ENCODE data around the gene CCDC102A. TPM values are rescaled to one million over a fixed set of nuclear protein-coding genes. Genes with fewer than 3 reads are reported as not detected.
"Not testable (repeated sequence)": the region's sequence is repeated elsewhere in the genome, so short reads cannot be mapped to it uniquely, and the experiment has no call there.

CCDC102A gene
- total RNA-seq, 1 experiment from 2014 or later = 4.5 TPM

DNA sequence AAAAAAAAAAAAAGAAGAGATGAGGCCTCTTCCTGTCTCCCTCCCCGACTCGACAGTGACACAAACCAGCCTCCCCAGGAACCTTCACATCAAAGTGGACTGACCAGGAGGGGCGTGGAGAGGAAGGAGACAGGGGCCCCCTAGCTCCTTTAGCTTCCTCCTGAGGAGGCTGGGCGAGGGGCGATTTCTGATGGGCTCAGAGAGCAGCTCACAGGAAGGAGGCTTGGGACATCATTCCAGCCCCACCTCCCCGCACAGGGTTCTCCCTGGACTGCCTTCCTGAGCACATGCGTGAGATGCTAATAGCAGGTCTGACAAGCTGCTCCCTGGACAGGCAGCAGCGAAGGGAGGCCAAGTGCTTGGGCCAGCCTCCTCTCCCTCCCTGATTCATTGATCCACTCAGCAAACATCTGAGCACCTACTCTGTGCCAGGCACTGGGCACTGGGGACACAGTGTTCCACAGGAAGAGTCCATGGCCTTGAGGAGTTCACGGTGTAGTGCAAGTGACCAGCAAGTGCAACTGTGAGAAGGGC lies 35.7 kb downstream of the CCDC102A start:
- RAD21 ChIA-PET (ENCODE audit: low non-redundant PET in 1 of 2, low total read pairs in 2 of 2, uncharacterized antibody in 2 of 2, unreplicated experiment in 2 of 2) = no interaction called here
- POLR2A ChIA-PET = no interaction called here
- TF ChIP-seq EZH2 (IDR thresholded peaks at IDR 0.05) (no peak), SP1 (IDR thresholded peaks at IDR 0.05; ENCODE audit: low read depth) (no peak), EZH2phosphoT487 (IDR thresholded peaks at IDR 0.05; ENCODE audit: borderline replicate concordance) (no peak), ELF1 (IDR thresholded peaks at IDR 0.05; ENCODE audit: borderline replicate concordance, low read depth) (no peak), SIN3A (IDR thresholded peaks at IDR 0.05; ENCODE audit: low read depth) (no peak), EGR1 (IDR thresholded peaks at IDR 0.05; ENCODE audit: low read depth) (no peak), YY1 (IDR thresholded peaks at IDR 0.05; ENCODE audit: extremely low read depth, insufficient replicate concordance, low read depth, low read length) (no peak), FOSL1 (IDR thresholded peaks at IDR 0.05; ENCODE audit: low read depth) (no peak), CBX3 (IDR thresholded peaks at IDR 0.05; ENCODE audit: low read depth) (no peak)
- TF ChIP-seq, protein P1, sequence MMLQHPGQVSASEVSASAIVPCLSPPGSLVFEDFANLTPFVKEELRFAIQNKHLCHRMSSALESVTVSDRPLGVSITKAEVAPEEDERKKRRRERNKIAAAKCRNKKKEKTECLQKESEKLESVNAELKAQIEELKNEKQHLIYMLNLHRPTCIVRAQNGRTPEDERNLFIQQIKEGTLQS (IDR thresholded peaks at IDR 0.05) = no peak
- TF ChIP-seq, protein P2, sequence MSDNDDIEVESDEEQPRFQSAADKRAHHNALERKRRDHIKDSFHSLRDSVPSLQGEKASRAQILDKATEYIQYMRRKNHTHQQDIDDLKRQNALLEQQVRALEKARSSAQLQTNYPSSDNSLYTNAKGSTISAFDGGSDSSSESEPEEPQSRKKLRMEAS (IDR thresholded peaks at IDR 0.05) = no peak
- no peaks in the 10 kb centered on the region for H3K36me3 ChIP-seq (ENCODE audit: control insufficient read depth in 1 of 2, insufficient read depth in 2 of 2, low read length in 2 of 2)
- no peaks in the 10 kb centered on the region for H3K4me1 ChIP-seq (ENCODE audit: control insufficient read depth in 1 of 2, insufficient read depth in 2 of 2, low read length in 2 of 2)
- BruUV-seq (replicated peaks) = no TSS peak
- H3K9ac ChIP-seq (ENCODE audit: low read length) = no peak overlapping the region
- no peak overlapping the region for H3K4me2 ChIP-seq (ENCODE audit: low read length)
- no peaks in the 10 kb centered on the region for H3K9me3 ChIP-seq (ENCODE audit: control insufficient read depth in 1 of 2, insufficient read depth in 1 of 2, low read depth in 1 of 2, low read length in 2 of 2)
- no peak overlapping the region for H3K27ac ChIP-seq (ENCODE audit: low read depth, low read length)
- no peak for ATAC-seq
- DNase-seq (ENCODE audit: low read depth, low spot score) = no peak
- no peaks in the 10 kb centered on the region for H3K9me2 ChIP-seq (ENCODE audit: insufficient read depth)
- CTCF ChIA-PET = no interaction called here
- no peaks in the 10 kb centered on the region for H4K20me1 ChIP-seq (ENCODE audit: insufficient read depth)
- H3K27me3 ChIP-seq (ENCODE audit: insufficient read depth, low read length) = no peaks in the 10 kb centered on the region
- no peaks in the 10 kb centered on the region for H3K79me2 ChIP-seq (ENCODE audit: insufficient read depth, low read length)
- no peak overlapping the region for H2AFZ ChIP-seq (ENCODE audit: low read depth, low read length, poor library complexity, severe bottlenecking)
- no peak overlapping the region for H3K4me3 ChIP-seq (replicated peaks in 1 of 2; ENCODE audit: low read depth in 1 of 2, low read length in 2 of 2)
- intact Hi-C loops (cut with micrococcal nuclease) = no loop called here

DNA sequence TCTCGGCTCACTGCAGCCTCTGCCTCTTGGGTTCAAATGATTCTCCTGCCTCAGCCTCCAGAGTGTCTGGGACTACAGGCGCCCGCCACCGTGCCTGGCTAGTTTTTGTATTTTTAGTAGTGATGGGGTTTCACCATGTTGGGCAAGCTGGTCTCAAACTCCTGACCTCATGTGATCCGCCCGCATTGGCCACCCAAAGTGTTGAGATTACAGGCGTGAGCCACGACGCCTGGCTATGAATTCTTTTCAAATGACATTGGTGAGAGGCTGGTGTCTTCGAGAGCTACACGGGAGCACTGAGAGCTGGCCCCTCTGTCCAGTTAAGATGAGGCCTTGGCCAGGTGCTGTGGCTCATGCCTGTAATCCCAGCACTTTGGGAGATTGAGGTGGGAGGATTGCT lies 36.4 kb downstream of the CCDC102A start:
- H3K79me2 ChIP-seq (ENCODE audit: insufficient read depth, low read length); DNase-seq (ENCODE audit: low read depth, low spot score); H3K36me3 ChIP-seq (ENCODE audit: control insufficient read depth in 1 of 2, insufficient read depth in 2 of 2, low read length in 2 of 2); H3K27ac ChIP-seq (ENCODE audit: low read depth, low read length); H3K4me1 ChIP-seq (ENCODE audit: control insufficient read depth in 1 of 2, insufficient read depth in 2 of 2, low read length in 2 of 2); CTCF ChIA-PET; intact Hi-C loops (cut with micrococcal nuclease); BruUV-seq (replicated peaks); POLR2A ChIA-PET; RAD21 ChIA-PET (ENCODE audit: low non-redundant PET in 1 of 2, low total read pairs in 2 of 2, uncharacterized antibody in 2 of 2, unreplicated experiment in 2 of 2); H3K9ac ChIP-seq (ENCODE audit: low read length); H3K9me2 ChIP-seq (ENCODE audit: insufficient read depth); H3K27me3 ChIP-seq (ENCODE audit: insufficient read depth, low read length); H3K4me3 ChIP-seq (replicated peaks in 1 of 2; ENCODE audit: low read depth in 1 of 2, low read length in 2 of 2); H4K20me1 ChIP-seq (ENCODE audit: insufficient read depth); ATAC-seq; H3K4me2 ChIP-seq (ENCODE audit: low read length); H2AFZ ChIP-seq (ENCODE audit: low read depth, low read length, poor library complexity, severe bottlenecking); H3K9me3 ChIP-seq (ENCODE audit: control insufficient read depth in 1 of 2, insufficient read depth in 1 of 2, low read depth in 1 of 2, low read length in 2 of 2): not testable (repeated sequence)

All from HCT116 (cell line).